ENCODE data around the gene SMIM31. TPM values are rescaled to one million over a fixed set of nuclear protein-coding genes. Genes with fewer than 3 reads are reported as not detected.

SMIM31 gene
- not detected for polyA plus RNA-seq (2013, experiment 1 of 2)
- not detected for polyA plus RNA-seq (2013, experiment 2 of 2)

DNA sequence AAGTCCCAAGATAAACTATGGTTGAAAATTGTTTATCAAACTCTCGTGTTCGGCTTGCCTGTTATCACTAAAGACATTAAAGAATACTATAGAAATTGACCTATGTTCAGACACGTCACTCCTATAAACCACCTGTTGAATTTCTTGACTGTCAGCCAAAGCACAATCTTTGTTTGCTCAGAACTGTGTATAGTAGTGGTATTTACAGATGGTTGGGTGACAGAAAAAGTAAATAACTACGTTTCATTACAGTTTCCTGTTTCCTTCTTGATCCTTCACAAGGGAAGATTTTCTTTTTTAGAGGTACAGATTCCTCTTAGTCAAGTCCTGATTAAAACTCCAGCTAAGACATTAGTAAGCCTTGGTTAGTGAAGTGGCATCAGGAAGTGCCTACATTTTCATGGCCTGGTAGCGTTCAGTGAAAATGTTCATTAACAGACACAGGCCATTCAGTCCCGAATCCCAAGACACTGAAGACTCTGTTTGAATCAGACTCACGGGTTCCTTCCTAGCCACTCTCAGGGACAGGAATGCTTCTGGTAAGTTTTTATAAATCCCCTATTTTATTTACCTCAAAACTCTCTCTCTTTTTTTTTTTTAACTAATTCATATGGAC, at the start of gene SMIM31:
Gene SMIM31, plus strand, starts transcription at position 259 of the 616 bp plus-strand sequence. CDS start 16,313 bp downstream, outside the sequence.
- Histone ChIP-seq H3K27ac (ENCODE audit: low read depth, low read length, severe bottlenecking) (no peak within 1 kb of the TSS), H3K9me3 (ENCODE audit: control insufficient read depth, low read length) (peaks cover 13% of the 10 kb centered on the region), H3K4me3 (ENCODE audit: extremely low read depth, insufficient read depth, low read length, poor library complexity, severe bottlenecking) (no peak within 1 kb of the TSS), H3K36me3 (ENCODE audit: control insufficient read depth, insufficient read depth, low read length) (no peaks in the 10 kb centered on the region), H3K4me1 (ENCODE audit: control insufficient read depth, insufficient read depth, low read length, poor library complexity, severe bottlenecking) (no peaks in the 10 kb centered on the region)
- 63 to 96% methylated on average over 2 of the region's 7 CpGs for WGBS, 2 experiments (ENCODE audit: insufficient coverage in 2 of 2)

DNA sequence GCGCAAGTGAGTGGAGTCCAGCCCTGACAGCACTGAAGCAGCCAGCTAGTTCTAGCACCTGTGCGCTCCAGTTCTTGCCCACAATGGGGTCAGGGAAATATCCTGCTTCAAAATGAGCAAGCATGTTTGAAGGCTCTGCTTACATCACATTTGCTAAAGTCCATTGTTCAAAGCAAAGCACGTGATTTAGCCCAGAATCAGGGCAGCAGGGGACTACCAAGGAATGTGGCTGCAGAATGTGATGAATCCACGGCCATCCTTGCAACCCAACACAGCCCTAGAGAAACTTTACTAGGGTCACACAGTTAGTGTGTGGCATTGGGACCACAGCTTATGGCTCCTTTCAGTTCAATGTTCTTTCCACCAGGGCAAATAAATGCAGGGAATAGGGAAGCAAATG, 47.3 kb upstream of the SMIM31 start:
- 57 to 59% methylated on average over 3 to 4 of the region's 4 CpGs for WGBS, 2 experiments (ENCODE audit: insufficient coverage in 2 of 2)
- H3K27ac ChIP-seq (ENCODE audit: low read depth, low read length, severe bottlenecking) = no peak overlapping the region
- no peak overlapping the region for H3K4me3 ChIP-seq (ENCODE audit: extremely low read depth, insufficient read depth, low read length, poor library complexity, severe bottlenecking)
- H3K36me3 ChIP-seq (ENCODE audit: control insufficient read depth, insufficient read depth, low read length) = no peaks in the 10 kb centered on the region
- H3K4me1 ChIP-seq (ENCODE audit: control insufficient read depth, insufficient read depth, low read length, poor library complexity, severe bottlenecking) = no peaks in the 10 kb centered on the region
- no peaks in the 10 kb centered on the region for H3K9me3 ChIP-seq (ENCODE audit: control insufficient read depth, low read length)

DNA sequence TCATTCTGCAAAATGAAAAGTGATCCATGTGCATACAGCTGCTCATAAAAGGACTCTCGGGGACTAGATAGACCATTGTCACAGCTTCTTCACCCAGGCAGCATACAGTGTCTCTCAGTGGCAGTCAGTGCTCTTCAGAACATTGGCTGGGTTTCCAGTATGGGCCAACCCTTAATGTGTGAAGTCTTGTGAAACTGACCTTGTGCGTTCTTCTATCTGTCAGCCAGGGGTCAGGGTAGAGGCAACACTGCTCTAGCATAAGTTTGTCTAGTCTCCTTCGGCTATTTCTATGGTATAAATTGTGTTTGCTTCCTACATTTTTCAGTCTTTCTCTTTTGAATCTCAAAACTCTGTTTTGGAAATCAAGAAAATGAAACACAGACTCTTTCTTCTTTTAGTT, 37.0 kb upstream of the SMIM31 start:
- 87 to 100% methylated on average over 2 of the region's 3 CpGs for WGBS, 2 experiments (ENCODE audit: insufficient coverage in 2 of 2)
- Histone ChIP-seq H3K4me1 (ENCODE audit: control insufficient read depth, insufficient read depth, low read length, poor library complexity, severe bottlenecking) (no peaks in the 10 kb centered on the region), H3K9me3 (ENCODE audit: control insufficient read depth, low read length) (no peaks in the 10 kb centered on the region), H3K4me3 (ENCODE audit: extremely low read depth, insufficient read depth, low read length, poor library complexity, severe bottlenecking) (no peak overlapping the region), H3K36me3 (ENCODE audit: control insufficient read depth, insufficient read depth, low read length) (no peaks in the 10 kb centered on the region), H3K27ac (ENCODE audit: low read depth, low read length, severe bottlenecking) (no peak overlapping the region)

DNA sequence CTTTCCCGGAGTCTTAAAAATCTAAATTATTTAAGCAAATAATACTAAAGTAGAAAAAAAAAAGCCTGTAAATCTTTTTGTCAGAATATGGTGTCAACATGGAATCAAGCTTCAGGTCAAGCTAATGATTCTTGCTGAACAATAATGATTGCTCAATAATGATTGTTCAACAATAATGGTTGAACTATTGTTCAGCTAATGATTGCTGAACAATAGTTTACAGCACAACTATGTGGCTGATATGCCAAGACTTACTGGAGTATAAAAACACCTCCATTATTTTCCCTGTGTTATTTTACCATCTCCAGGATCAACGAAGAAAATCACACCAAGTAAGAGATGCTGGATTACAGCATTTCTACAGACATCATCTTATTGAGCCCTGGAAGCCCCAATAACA, 35.1 kb upstream of the SMIM31 start:
- 100% methylated on average over 1 of the region's 2 CpGs; no CpG with 5 or more reads in 1 of the 2 experiments for WGBS, 2 experiments (ENCODE audit: insufficient coverage in 2 of 2)
- Histone ChIP-seq H3K9me3 (ENCODE audit: control insufficient read depth, low read length) (no peaks in the 10 kb centered on the region), H3K27ac (ENCODE audit: low read depth, low read length, severe bottlenecking) (no peak overlapping the region), H3K4me3 (ENCODE audit: extremely low read depth, insufficient read depth, low read length, poor library complexity, severe bottlenecking) (no peak overlapping the region), H3K36me3 (ENCODE audit: control insufficient read depth, insufficient read depth, low read length) (no peaks in the 10 kb centered on the region), H3K4me1 (ENCODE audit: control insufficient read depth, insufficient read depth, low read length, poor library complexity, severe bottlenecking) (no peaks in the 10 kb centered on the region)

DNA sequence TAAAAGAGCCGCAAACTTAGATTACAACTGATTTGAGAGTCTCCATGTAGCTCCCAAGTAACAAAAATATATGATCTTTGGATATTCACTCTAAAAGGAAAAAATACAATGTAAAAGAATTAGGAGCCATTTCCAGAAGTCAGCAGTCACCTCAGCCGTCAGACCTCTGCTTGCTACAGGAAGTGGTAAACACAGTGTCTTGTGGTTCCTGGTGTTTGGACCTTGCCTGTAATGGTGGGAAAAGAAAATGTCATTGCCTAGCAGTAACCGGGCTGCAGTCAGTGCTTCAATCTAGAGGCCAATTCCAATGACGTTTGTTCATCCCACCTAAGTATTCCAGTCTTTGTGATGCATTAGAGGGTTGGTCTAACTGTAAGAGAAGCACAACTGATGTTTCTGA, 28.9 kb upstream of the SMIM31 start:
- no peak overlapping the region for H3K4me3 ChIP-seq (ENCODE audit: extremely low read depth, insufficient read depth, low read length, poor library complexity, severe bottlenecking)
- whole genome bisulfite sequencing, 2 experiments (ENCODE audit: insufficient coverage in 2 of 2) = 86 to 93% methylated on average over 3 of the region's 4 CpGs
- H3K36me3 ChIP-seq (ENCODE audit: control insufficient read depth, insufficient read depth, low read length) = no peaks in the 10 kb centered on the region
- H3K4me1 ChIP-seq (ENCODE audit: control insufficient read depth, insufficient read depth, low read length, poor library complexity, severe bottlenecking) = no peaks in the 10 kb centered on the region
- H3K27ac ChIP-seq (ENCODE audit: low read depth, low read length, severe bottlenecking) = no peak overlapping the region
- no peaks in the 10 kb centered on the region for H3K9me3 ChIP-seq (ENCODE audit: control insufficient read depth, low read length)

DNA sequence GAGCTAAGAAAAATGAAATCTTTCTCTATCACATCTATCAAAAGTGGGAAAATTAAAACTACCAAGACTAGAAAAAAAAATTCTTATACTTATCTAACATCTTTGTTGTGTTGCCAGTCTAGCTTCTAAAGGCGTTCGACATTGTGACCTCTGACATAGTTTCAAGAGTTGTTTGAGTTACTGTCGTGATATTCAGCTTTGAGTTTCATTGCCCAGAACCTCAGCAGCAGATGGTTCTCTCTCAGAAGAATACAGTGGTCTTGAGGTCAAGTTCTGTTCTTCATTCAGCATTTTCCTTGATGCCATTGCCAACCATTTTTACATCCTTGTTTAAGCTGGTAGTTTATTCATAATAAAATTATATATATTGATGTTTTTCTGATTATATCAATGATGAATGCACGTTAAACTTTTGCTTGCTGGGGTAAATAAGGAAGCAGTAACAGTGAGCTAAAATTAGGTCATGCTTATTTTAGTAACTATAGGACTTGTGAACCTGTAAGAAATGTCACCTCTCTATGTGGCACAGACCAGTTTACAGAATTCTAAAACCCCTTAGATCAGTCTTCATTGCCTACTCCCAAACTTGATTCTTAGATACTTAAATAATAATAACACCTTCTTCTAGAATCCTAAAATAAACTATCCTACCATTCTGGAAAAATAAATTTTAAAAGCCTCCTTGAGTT, 23.1 kb upstream of the SMIM31 start:
- Histone ChIP-seq H3K4me1 (ENCODE audit: control insufficient read depth, insufficient read depth, low read length, poor library complexity, severe bottlenecking) (no peaks in the 10 kb centered on the region), H3K4me3 (ENCODE audit: extremely low read depth, insufficient read depth, low read length, poor library complexity, severe bottlenecking) (no peak overlapping the region), H3K9me3 (ENCODE audit: control insufficient read depth, low read length) (no peaks in the 10 kb centered on the region), H3K36me3 (ENCODE audit: control insufficient read depth, insufficient read depth, low read length) (no peaks in the 10 kb centered on the region), H3K27ac (ENCODE audit: low read depth, low read length, severe bottlenecking) (no peak overlapping the region)
- 100% methylated on average over 3 of the region's 4 CpGs; no CpG with 5 or more reads in 1 of the 2 experiments for WGBS, 2 experiments (ENCODE audit: insufficient coverage in 2 of 2)

DNA sequence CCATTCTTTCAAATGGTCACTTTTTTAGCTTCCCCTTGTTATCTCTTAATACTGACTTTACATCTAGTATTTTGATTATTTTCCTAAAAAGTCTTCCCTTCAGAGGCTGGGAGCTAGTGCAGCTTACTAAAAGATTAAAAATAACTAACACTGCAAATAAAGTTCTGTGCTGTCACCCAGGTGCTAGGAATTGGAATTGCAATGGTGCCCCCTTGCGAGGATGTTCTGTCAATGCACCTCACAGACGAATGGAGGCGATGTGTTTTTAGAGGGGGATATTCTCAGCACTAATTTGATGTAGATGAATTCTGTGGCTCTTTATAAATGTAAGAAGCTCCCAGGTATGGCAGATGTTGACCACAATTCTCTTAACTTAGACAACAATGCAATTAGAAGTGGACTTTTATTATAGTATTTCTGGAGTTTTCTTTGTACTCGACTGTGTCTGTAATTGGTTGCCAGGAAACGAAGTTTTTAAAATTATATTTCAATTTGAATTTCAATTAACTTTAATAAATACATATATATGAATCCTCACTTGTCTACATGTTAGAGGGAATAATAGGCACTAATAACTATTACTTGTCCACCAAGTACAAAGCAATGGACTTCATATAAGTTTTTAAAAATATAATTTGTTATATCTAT, 22.0 kb upstream of the SMIM31 start:
- H3K4me1 ChIP-seq (ENCODE audit: control insufficient read depth, insufficient read depth, low read length, poor library complexity, severe bottlenecking) = no peaks in the 10 kb centered on the region
- H3K4me3 ChIP-seq (ENCODE audit: extremely low read depth, insufficient read depth, low read length, poor library complexity, severe bottlenecking) = no peak overlapping the region
- no peak overlapping the region for H3K27ac ChIP-seq (ENCODE audit: low read depth, low read length, severe bottlenecking)
- WGBS, 2 experiments (ENCODE audit: insufficient coverage in 2 of 2) = 0% methylated on average over 3 of the region's 5 CpGs; no CpG with 5 or more reads in 1 of the 2 experiments
- no peaks in the 10 kb centered on the region for H3K36me3 ChIP-seq (ENCODE audit: control insufficient read depth, insufficient read depth, low read length)
- H3K9me3 ChIP-seq (ENCODE audit: control insufficient read depth, low read length) = no peaks in the 10 kb centered on the region

DNA sequence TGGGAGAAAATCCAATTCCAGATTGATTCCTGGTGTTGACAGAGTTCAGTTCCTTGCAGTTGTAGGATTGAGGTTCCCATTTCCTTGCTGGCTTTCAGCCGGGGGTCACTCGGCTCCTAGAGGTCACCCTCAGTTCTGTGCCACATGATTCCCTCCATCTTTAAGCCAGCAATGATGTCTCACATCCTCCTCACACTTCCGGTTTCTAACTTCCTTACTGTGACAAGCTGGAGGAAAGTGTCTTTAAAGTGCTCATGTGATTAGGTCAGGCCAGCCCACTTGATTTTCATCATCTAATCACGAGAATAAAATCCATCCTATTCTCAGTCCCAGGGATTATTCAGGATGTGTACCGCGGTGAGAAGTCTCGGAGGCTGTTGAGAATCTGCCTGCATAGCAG, 19.4 kb upstream of the SMIM31 start:
- Histone ChIP-seq H3K4me1 (ENCODE audit: control insufficient read depth, insufficient read depth, low read length, poor library complexity, severe bottlenecking) (no peaks in the 10 kb centered on the region), H3K36me3 (ENCODE audit: control insufficient read depth, insufficient read depth, low read length) (no peaks in the 10 kb centered on the region), H3K4me3 (ENCODE audit: extremely low read depth, insufficient read depth, low read length, poor library complexity, severe bottlenecking) (no peak overlapping the region), H3K9me3 (ENCODE audit: control insufficient read depth, low read length) (peaks cover under 1% of the 10 kb centered on the region), H3K27ac (ENCODE audit: low read depth, low read length, severe bottlenecking) (no peak overlapping the region)
- 63 to 74% methylated on average over 2 to 3 of the region's 7 CpGs for WGBS, 2 experiments (ENCODE audit: insufficient coverage in 2 of 2)

DNA sequence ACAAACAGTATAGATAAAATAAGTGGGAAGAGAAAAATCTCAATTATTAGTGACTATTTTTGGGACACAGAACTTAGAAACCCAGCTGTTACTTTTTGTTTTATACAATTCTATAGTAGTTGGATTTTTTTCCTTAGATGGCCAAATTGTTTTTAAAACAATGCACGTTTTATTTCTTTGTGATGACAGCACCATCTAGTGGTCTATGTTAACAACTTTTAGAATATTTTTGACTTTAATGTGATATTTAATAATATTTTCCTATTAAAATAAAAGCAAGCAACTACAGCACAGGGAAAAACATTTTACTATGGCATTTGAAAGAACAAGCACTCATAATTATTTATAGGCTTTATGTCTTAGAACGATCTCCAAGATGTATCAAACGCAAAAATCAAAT, 5.6 kb upstream of the SMIM31 start:
- Histone ChIP-seq H3K4me1 (ENCODE audit: control insufficient read depth, insufficient read depth, low read length, poor library complexity, severe bottlenecking) (no peaks in the 10 kb centered on the region), H3K27ac (ENCODE audit: low read depth, low read length, severe bottlenecking) (no peak overlapping the region), H3K4me3 (ENCODE audit: extremely low read depth, insufficient read depth, low read length, poor library complexity, severe bottlenecking) (no peak overlapping the region), H3K36me3 (ENCODE audit: control insufficient read depth, insufficient read depth, low read length) (no peaks in the 10 kb centered on the region), H3K9me3 (ENCODE audit: control insufficient read depth, low read length) (peaks cover 7% of the 10 kb centered on the region)
- WGBS, 2 experiments (ENCODE audit: insufficient coverage in 2 of 2) = no CpG with 5 or more reads among the region's 3 CpGs

DNA sequence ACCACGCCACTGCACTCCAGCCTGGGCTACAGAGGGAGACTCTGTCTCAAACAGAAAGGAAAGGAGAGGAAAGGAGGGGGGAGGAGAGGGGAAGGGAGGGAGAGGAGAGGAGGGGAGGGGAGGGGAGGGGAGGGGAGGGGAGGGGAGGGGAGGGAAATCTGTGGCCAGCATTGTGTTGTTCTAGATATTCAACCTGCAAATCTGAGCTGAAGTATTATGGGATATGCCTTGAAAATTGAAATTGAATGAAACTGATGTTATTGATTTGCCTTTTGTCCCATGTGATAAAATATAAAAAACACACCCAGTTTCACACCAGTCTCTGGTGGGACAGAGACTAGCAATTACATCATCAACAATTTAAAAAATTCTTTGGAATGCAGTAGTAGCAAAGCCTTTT, 1.5 kb downstream of the SMIM31 start:
- WGBS, 2 experiments (ENCODE audit: insufficient coverage in 2 of 2) = 100% methylated on average over 1 of the region's 1 CpG; no CpG with 5 or more reads in 1 of the 2 experiments
- Histone ChIP-seq H3K4me1 (ENCODE audit: control insufficient read depth, insufficient read depth, low read length, poor library complexity, severe bottlenecking) (no peaks in the 10 kb centered on the region), H3K9me3 (ENCODE audit: control insufficient read depth, low read length) (peaks cover 13% of the 10 kb centered on the region), H3K36me3 (ENCODE audit: control insufficient read depth, insufficient read depth, low read length) (no peaks in the 10 kb centered on the region), H3K4me3 (ENCODE audit: extremely low read depth, insufficient read depth, low read length, poor library complexity, severe bottlenecking) (no peak overlapping the region), H3K27ac (ENCODE audit: low read depth, low read length, severe bottlenecking) (no peak overlapping the region)
